ENCODE data around the gene MGA.

MGA gene

GRCh38 chr15:41809526-41810220 is 149.5 kb downstream of the MGA start:
- no peak for DNase-seq (ENCODE audit: low read depth)

- no peak for DNase-seq (ENCODE audit: low read depth)
These were observed 150.6 kb downstream of the MGA start for GRCh38 chr15:41810651-41811431.

- peak; percentile 55 for DNase-seq (ENCODE audit: low read depth)
These were observed 151.4 kb downstream of the MGA start for GRCh38 chr15:41811432-41812195.

GRCh38 chr15:41812820-41813375 is 152.7 kb downstream of the MGA start:
- DNase-seq (ENCODE audit: low read depth): no peak

- DNase-seq (ENCODE audit: low read depth): no peak
These were observed 153.2 kb downstream of the MGA start for GRCh38 chr15:41813426-41813825.

GRCh38 chr15:41814534-41814933 is 154.3 kb downstream of the MGA start:
- DNase-seq (ENCODE audit: low read depth): no peak

- DNase-seq (ENCODE audit: low read depth): no peak
These were observed 156.6 kb downstream of the MGA start for GRCh38 chr15:41816788-41817187.

GRCh38 chr15:41817327-41817726 is 157.1 kb downstream of the MGA start:
- DNase-seq (ENCODE audit: low read depth): no peak

GRCh38 chr15:41817781-41818180 is 157.6 kb downstream of the MGA start:
- no peak for DNase-seq (ENCODE audit: low read depth)

GRCh38 chr15:41819455-41820050 is 159.3 kb downstream of the MGA start:
- no peak for DNase-seq (ENCODE audit: low read depth)

- no peak for DNase-seq (ENCODE audit: low read depth)
These were observed 160.7 kb downstream of the MGA start for GRCh38 chr15:41820791-41821423.

- no peak for DNase-seq (ENCODE audit: low read depth)
These were observed 161.6 kb downstream of the MGA start for GRCh38 chr15:41821831-41822230.

GRCh38 chr15:41822471-41822870 is 162.3 kb downstream of the MGA start:
- no peak for DNase-seq (ENCODE audit: low read depth)
